ENCODE data around the gene ELMO1.
"Not testable (repeated sequence)": the region's sequence is repeated elsewhere in the genome, so short reads cannot be mapped to it uniquely, and the experiment has no call there.

Gene ELMO1

GRCh38 chr7:36982766-36983165, 465.9 kb downstream of the ELMO1 start:
- peaks cover 3% of the 10 kb centered on the region for H3K27me3 ChIP-seq (ENCODE audit: insufficient read depth, poor library complexity, severe bottlenecking)
- DNase-seq (ENCODE audit: low spot score) (no peak), ATAC-seq (ENCODE audit: low read depth) (no peak)
- no peaks in the 10 kb centered on the region for H3K4me1 ChIP-seq (ENCODE audit: insufficient read depth, poor library complexity, severe bottlenecking)
- no peaks in the 10 kb centered on the region for H3K9me3 ChIP-seq (ENCODE audit: severe bottlenecking)
- no peak for TF ChIP-seq CTCF (IDR thresholded peaks at IDR 0.05; ENCODE audit: poor library complexity, severe bottlenecking)
- H3K36me3 ChIP-seq (ENCODE audit: low read depth) = no peaks in the 10 kb centered on the region
- no peak overlapping the region for H3K4me3 ChIP-seq (ENCODE audit: severe bottlenecking)
- H3K27ac ChIP-seq (ENCODE audit: poor library complexity, severe bottlenecking) = no peak overlapping the region

GRCh38 chr7:36979810-36980248, 468.8 kb downstream of the ELMO1 start:
- TF ChIP-seq CTCF (IDR thresholded peaks at IDR 0.05; ENCODE audit: poor library complexity, severe bottlenecking) = no peak
- H3K27me3 ChIP-seq (ENCODE audit: insufficient read depth, poor library complexity, severe bottlenecking) = no peaks in the 10 kb centered on the region
- H3K4me1 ChIP-seq (ENCODE audit: insufficient read depth, poor library complexity, severe bottlenecking) = no peaks in the 10 kb centered on the region
- DNase-seq (ENCODE audit: low spot score) (no peak), ATAC-seq (ENCODE audit: low read depth) (no peak)
- H3K36me3 ChIP-seq (ENCODE audit: low read depth) = no peaks in the 10 kb centered on the region
- H3K4me3 ChIP-seq (ENCODE audit: severe bottlenecking) = no peak overlapping the region
- H3K27ac ChIP-seq (ENCODE audit: poor library complexity, severe bottlenecking) = no peak overlapping the region
- no peaks in the 10 kb centered on the region for H3K9me3 ChIP-seq (ENCODE audit: severe bottlenecking)

GRCh38 chr7:36978461-36978860, 470.2 kb downstream of the ELMO1 start:
- TF ChIP-seq CTCF (IDR thresholded peaks at IDR 0.05; ENCODE audit: poor library complexity, severe bottlenecking) = no peak
- H3K27me3 ChIP-seq (ENCODE audit: insufficient read depth, poor library complexity, severe bottlenecking) = no peaks in the 10 kb centered on the region
- no peak overlapping the region for H3K4me3 ChIP-seq (ENCODE audit: severe bottlenecking)
- DNase-seq (ENCODE audit: low spot score) (no peak), ATAC-seq (ENCODE audit: low read depth) (no peak)
- no peak overlapping the region for H3K27ac ChIP-seq (ENCODE audit: poor library complexity, severe bottlenecking)
- no peaks in the 10 kb centered on the region for H3K9me3 ChIP-seq (ENCODE audit: severe bottlenecking)
- no peaks in the 10 kb centered on the region for H3K4me1 ChIP-seq (ENCODE audit: insufficient read depth, poor library complexity, severe bottlenecking)
- H3K36me3 ChIP-seq (ENCODE audit: low read depth) = no peaks in the 10 kb centered on the region

- Histone ChIP-seq H3K27ac (ENCODE audit: poor library complexity, severe bottlenecking) (no peak overlapping the region), H3K9me3 (ENCODE audit: severe bottlenecking) (no peaks in the 10 kb centered on the region), H3K36me3 (ENCODE audit: low read depth) (no peaks in the 10 kb centered on the region), H3K4me3 (ENCODE audit: severe bottlenecking) (no peak overlapping the region), H3K4me1 (ENCODE audit: insufficient read depth, poor library complexity, severe bottlenecking) (no peaks in the 10 kb centered on the region), H3K27me3 (ENCODE audit: insufficient read depth, poor library complexity, severe bottlenecking) (no peaks in the 10 kb centered on the region)
- DNase-seq (ENCODE audit: low spot score) = no peak
- TF ChIP-seq CTCF (IDR thresholded peaks at IDR 0.05; ENCODE audit: poor library complexity, severe bottlenecking) = no peak
- no peak for ATAC-seq (ENCODE audit: low read depth)
These were observed 470.8 kb downstream of the ELMO1 start for GRCh38 chr7:36977878-36978277.

GRCh38 chr7:36973534-36973933, 475.1 kb downstream of the ELMO1 start:
- H3K4me3 ChIP-seq (ENCODE audit: severe bottlenecking); H3K36me3 ChIP-seq (ENCODE audit: low read depth); DNase-seq (ENCODE audit: low spot score); H3K27ac ChIP-seq (ENCODE audit: poor library complexity, severe bottlenecking); H3K9me3 ChIP-seq (ENCODE audit: severe bottlenecking); H3K27me3 ChIP-seq (ENCODE audit: insufficient read depth, poor library complexity, severe bottlenecking); H3K4me1 ChIP-seq (ENCODE audit: insufficient read depth, poor library complexity, severe bottlenecking); ATAC-seq (ENCODE audit: low read depth): not testable (repeated sequence)

Measured in RWPE2 (cell line).